Nephron (organoid): ENCODE data around the gene TMC5.
"Not testable (repeated sequence)": the region's sequence is repeated elsewhere in the genome, so short reads cannot be mapped to it uniquely, and the experiment has no call there.

Experiments used
- H3K27ac Mint-ChIP-seq, 3 experiments: 2 replicates each; pipeline ENCODE4 v1.8.0; 2020; ENCODE audit warnings: mixed read lengths in 3 of 3, mild to moderate bottlenecking in 2 of 3, moderate library complexity in 1 of 3
- H3K27me3 Mint-ChIP-seq: 2 replicates; pipeline ENCODE4 v1.8.0; 2021; ENCODE audit warnings: low read depth, mild to moderate bottlenecking, moderate library complexity, mixed read lengths
- H3K36me3 Mint-ChIP-seq: 2 replicates; pipeline ENCODE4 v1.8.0; 2020; ENCODE audit warnings: low read depth, mixed read lengths
- H3K4me1 Mint-ChIP-seq: 2 replicates; pipeline ENCODE4 v1.8.0; 2020; ENCODE audit warnings: mixed read lengths
- H3K4me3 Mint-ChIP-seq, 3 experiments: 2 replicates each; pipeline ENCODE4 v1.8.0; 2020; ENCODE audit warnings: mild to moderate bottlenecking in 3 of 3, mixed read lengths in 3 of 3, moderate library complexity in 2 of 3
- H3K9me3 Mint-ChIP-seq: 2 replicates; pipeline ENCODE4 v1.8.0; 2020; ENCODE audit warnings: mixed read lengths
- CTCF ChIP-seq, 3 experiments: fragments of 200-600 bp; sonication (generic); IDR thresholded peaks; one replicate each; pipeline ENCODE4 v1.5.0; 2021; ENCODE audit warnings: antibody characterized with exemption in 3 of 3; ENCODE audit not compliant: unreplicated experiment in 3 of 3

Gene TMC5

GRCh38 chr16:19396555-19397011 is 21.1 kb upstream of the TMC5 start:
- Mint-ChIP-seq H3K36me3 (no peaks in the 10 kb centered on the region), H3K4me1 (peaks cover 19% of the 10 kb centered on the region), H3K4me3 (no peak overlapping the region), H3K27ac (peak overlapping the region; percentile 2 to 65 (median 56)), H3K9me3 (peaks cover 8% of the 10 kb centered on the region), H3K27me3 (peaks cover 7% of the 10 kb centered on the region)
- no peak for TF ChIP-seq CTCF (IDR thresholded peaks at IDR 0.05; ENCODE audit: unreplicated experiment in 3 of 3)

GRCh38 chr16:19397373-19397772 is 20.3 kb upstream of the TMC5 start:
- Mint-ChIP-seq H3K9me3 (peaks cover 15% of the 10 kb centered on the region), H3K4me1 (peaks cover 19% of the 10 kb centered on the region), H3K27me3 (peaks cover 11% of the 10 kb centered on the region)
- H3K36me3 Mint-ChIP-seq, H3K4me3 Mint-ChIP-seq, H3K27ac Mint-ChIP-seq: not testable (repeated sequence)

GRCh38 chr16:19400711-19401110 is 17.0 kb upstream of the TMC5 start:
- H3K4me1 Mint-ChIP-seq, result peaks cover 12% of the 10 kb centered on the region
- H3K4me3 Mint-ChIP-seq, result no peak overlapping the region
- peaks cover 21% of the 10 kb centered on the region for H3K27me3 Mint-ChIP-seq
- no peak overlapping the region for H3K27ac Mint-ChIP-seq
- TF ChIP-seq CTCF (IDR thresholded peaks at IDR 0.05; ENCODE audit: unreplicated experiment in 3 of 3), result no peak
- no peaks in the 10 kb centered on the region for H3K36me3 Mint-ChIP-seq
- H3K9me3 Mint-ChIP-seq, result peaks cover 19% of the 10 kb centered on the region

- no peak for TF ChIP-seq CTCF (IDR thresholded peaks at IDR 0.05; ENCODE audit: unreplicated experiment in 3 of 3)
- Mint-ChIP-seq H3K27ac (no peak overlapping the region), H3K9me3 (peaks cover 12% of the 10 kb centered on the region), H3K4me3 (no peak overlapping the region), H3K36me3 (no peaks in the 10 kb centered on the region), H3K4me1 (peaks cover 4% of the 10 kb centered on the region), H3K27me3 (peaks cover 51% of the 10 kb centered on the region)
Measured at GRCh38 chr16:19406891-19407491, 10.7 kb upstream of the TMC5 start.

- H3K36me3 Mint-ChIP-seq, result no peaks in the 10 kb centered on the region
- peak overlapping the region; percentile 67 to 78 (median 75) for H3K4me3 Mint-ChIP-seq
- peak in 1 of 3 experiments; percentile 27 for TF ChIP-seq CTCF (IDR thresholded peaks at IDR 0.05; ENCODE audit: unreplicated experiment in 3 of 3)
- H3K4me1 Mint-ChIP-seq, result peaks cover 4% of the 10 kb centered on the region
- H3K27me3 Mint-ChIP-seq, result peaks cover 70% of the 10 kb centered on the region
- no peak overlapping the region for H3K27ac Mint-ChIP-seq
- H3K9me3 Mint-ChIP-seq, result peaks cover 5% of the 10 kb centered on the region
Measured at GRCh38 chr16:19410435-19411171, 7.1 kb upstream of the TMC5 start.

GRCh38 chr16:19411298-19411697 is 6.4 kb upstream of the TMC5 start:
- no peak overlapping the region for H3K27ac Mint-ChIP-seq
- H3K27me3 Mint-ChIP-seq, result peaks cover 74% of the 10 kb centered on the region
- peaks cover 5% of the 10 kb centered on the region for H3K9me3 Mint-ChIP-seq
- H3K4me1 Mint-ChIP-seq, result peaks cover 4% of the 10 kb centered on the region
- H3K36me3 Mint-ChIP-seq, result no peaks in the 10 kb centered on the region
- TF ChIP-seq CTCF (IDR thresholded peaks at IDR 0.05; ENCODE audit: unreplicated experiment in 3 of 3), result no peak
- peak overlapping the region; percentile 17 to 48 (median 44) for H3K4me3 Mint-ChIP-seq

GRCh38 chr16:19412055-19412454 is 5.6 kb upstream of the TMC5 start:
- H3K4me3 Mint-ChIP-seq, H3K9me3 Mint-ChIP-seq, H3K36me3 Mint-ChIP-seq, H3K27ac Mint-ChIP-seq, H3K4me1 Mint-ChIP-seq: not testable (repeated sequence)
- H3K27me3 Mint-ChIP-seq, result peaks cover 79% of the 10 kb centered on the region
